Astrocyte (in vitro differentiated cells and primary cell): ENCODE data around the gene KRTAP4-9. TPM values are rescaled to one million over a fixed set of nuclear protein-coding genes. Genes with fewer than 3 reads are reported as not detected.
"Not testable (repeated sequence)": the region's sequence is repeated elsewhere in the genome, so short reads cannot be mapped to it uniquely, and the experiment has no call there.

Experiments
- DNase-seq: peaks from one replicate; pipeline ENCODE4 v3.0.0-alpha.2; 2010; ENCODE audit warnings: low read depth
- FAIRE-seq: peaks from 2 replicates; lab custom pipeline; 2011; peaks lifted over from hg19 to GRCh38; lab: Jason Lieb, UNC
- H2AFZ ChIP-seq: 2 replicates; pipeline ENCODE4 v1.6.0; 2012; ENCODE audit warnings: low read depth, low read length, inconsistent platforms
- H3K27ac ChIP-seq: 2 replicates; pipeline ENCODE4 v1.5.1; 2011; ENCODE audit warnings: low read depth, low read length, inconsistent platforms
- H3K27me3 ChIP-seq: 2 replicates; pipeline ENCODE4 v1.6.0; 2011; ENCODE audit warnings: low read length, inconsistent platforms; ENCODE audit not compliant: insufficient read depth
- H3K36me3 ChIP-seq: 2 replicates; pipeline ENCODE4 v1.5.1; 2011; ENCODE audit warnings: low read length, inconsistent platforms; ENCODE audit not compliant: insufficient read depth
- H3K4me1 ChIP-seq: 2 replicates; pipeline ENCODE4 v1.5.1; 2011; ENCODE audit warnings: low read length, inconsistent platforms; ENCODE audit not compliant: insufficient read depth
- H3K4me2 ChIP-seq: 2 replicates; pipeline ENCODE4 v1.6.0; 2012; ENCODE audit warnings: low read length, inconsistent platforms
- H3K4me3 ChIP-seq: 2 replicates; pipeline ENCODE4 v1.5.1; 2011; ENCODE audit warnings: low read depth, mild to moderate bottlenecking, low read length, inconsistent platforms; ENCODE audit not compliant: insufficient read depth
- H3K79me2 ChIP-seq: 2 replicates; pipeline ENCODE4 v1.6.0; 2012; ENCODE audit warnings: mild to moderate bottlenecking, low read length, inconsistent platforms; ENCODE audit not compliant: insufficient read depth
- H3K9ac ChIP-seq: 2 replicates; pipeline ENCODE4 v1.6.0; 2012; ENCODE audit warnings: mild to moderate bottlenecking, low read length, inconsistent platforms
- H3K9me3 ChIP-seq: 2 replicates; pipeline ENCODE4 v1.5.1; 2012; ENCODE audit warnings: low read depth, mild to moderate bottlenecking, low read length, inconsistent platforms; ENCODE audit not compliant: insufficient read depth
- H4K20me1 ChIP-seq: 2 replicates; pipeline ENCODE4 v1.6.0; 2012; ENCODE audit warnings: low read length, inconsistent platforms; ENCODE audit not compliant: insufficient read depth
- H3K27ac Mint-ChIP-seq: one replicate; pipeline ENCODE4 v1.8.0; 2021; ENCODE audit warnings: mild to moderate bottlenecking, mixed read lengths; ENCODE audit not compliant: unreplicated experiment
- H3K27me3 Mint-ChIP-seq: one replicate; pipeline ENCODE4 v1.8.0; 2021; ENCODE audit warnings: low read depth, mixed read lengths; ENCODE audit not compliant: unreplicated experiment
- H3K36me3 Mint-ChIP-seq: one replicate; pipeline ENCODE4 v1.8.0; 2021; ENCODE audit warnings: low read depth, mixed read lengths; ENCODE audit not compliant: unreplicated experiment
- H3K4me1 Mint-ChIP-seq: one replicate; pipeline ENCODE4 v1.8.0; 2021; ENCODE audit warnings: low read depth, mixed read lengths; ENCODE audit not compliant: unreplicated experiment
- H3K4me3 Mint-ChIP-seq: one replicate; pipeline ENCODE4 v1.8.0; 2021; ENCODE audit warnings: mild to moderate bottlenecking, moderate library complexity, mixed read lengths; ENCODE audit not compliant: unreplicated experiment
- H3K9me3 Mint-ChIP-seq: one replicate; pipeline ENCODE4 v1.8.0; 2021; ENCODE audit warnings: mild to moderate bottlenecking, mixed read lengths; ENCODE audit not compliant: unreplicated experiment
- EZH2 ChIP-seq: IDR thresholded peaks from 2 replicates; pipeline ENCODE4 v1.6.1; 2012; ENCODE audit warnings: mild to moderate bottlenecking, low read length, inconsistent platforms; ENCODE audit not compliant: insufficient read depth
- total RNA-seq: library from RNA; stranded (reverse); gene quantifications from 2 replicates; pipeline ENCODE4 v1.2.1, GENCODE V29; 2021
- TF ChIP-seq, protein P1 (sequence below): IDR thresholded peaks from 2 replicates; pipeline ENCODE4 v1.5.1; 2011; ENCODE audit warnings: low read depth, mild to moderate bottlenecking, inconsistent platforms, low read length, moderate library complexity; ENCODE audit not compliant: insufficient read depth

Gene KRTAP4-9
- total RNA-seq, 1 donor from 2014 or later, result not detected

- Mint-ChIP-seq H3K4me3 (no peak within 1 kb of the TSS), H3K4me1 (peaks cover 40% of the 10 kb centered on the region), H3K9me3 (no peaks in the 10 kb centered on the region), H3K36me3 (no peaks in the 10 kb centered on the region), H3K27ac (peak within 1 kb of the TSS; percentile 18), H3K27me3 (no peaks in the 10 kb centered on the region)
- Histone ChIP-seq H2AFZ (no peak within 1 kb of the TSS), H3K79me2 (no peaks in the 10 kb centered on the region), H3K36me3 (no peaks in the 10 kb centered on the region), H3K9ac (no peak within 1 kb of the TSS), H3K9me3 (no peaks in the 10 kb centered on the region), H4K20me1 (no peaks in the 10 kb centered on the region), H3K4me1 (peaks cover 8% of the 10 kb centered on the region), H3K4me3 (no peak within 1 kb of the TSS), H3K4me2 (peak within 1 kb of the TSS; percentile 30), H3K27me3 (no peaks in the 10 kb centered on the region), H3K27ac (peak within 1 kb of the TSS; percentile 17)
- DNase-seq (no peak), FAIRE-seq (no peak)
- TF ChIP-seq, protein P1, sequence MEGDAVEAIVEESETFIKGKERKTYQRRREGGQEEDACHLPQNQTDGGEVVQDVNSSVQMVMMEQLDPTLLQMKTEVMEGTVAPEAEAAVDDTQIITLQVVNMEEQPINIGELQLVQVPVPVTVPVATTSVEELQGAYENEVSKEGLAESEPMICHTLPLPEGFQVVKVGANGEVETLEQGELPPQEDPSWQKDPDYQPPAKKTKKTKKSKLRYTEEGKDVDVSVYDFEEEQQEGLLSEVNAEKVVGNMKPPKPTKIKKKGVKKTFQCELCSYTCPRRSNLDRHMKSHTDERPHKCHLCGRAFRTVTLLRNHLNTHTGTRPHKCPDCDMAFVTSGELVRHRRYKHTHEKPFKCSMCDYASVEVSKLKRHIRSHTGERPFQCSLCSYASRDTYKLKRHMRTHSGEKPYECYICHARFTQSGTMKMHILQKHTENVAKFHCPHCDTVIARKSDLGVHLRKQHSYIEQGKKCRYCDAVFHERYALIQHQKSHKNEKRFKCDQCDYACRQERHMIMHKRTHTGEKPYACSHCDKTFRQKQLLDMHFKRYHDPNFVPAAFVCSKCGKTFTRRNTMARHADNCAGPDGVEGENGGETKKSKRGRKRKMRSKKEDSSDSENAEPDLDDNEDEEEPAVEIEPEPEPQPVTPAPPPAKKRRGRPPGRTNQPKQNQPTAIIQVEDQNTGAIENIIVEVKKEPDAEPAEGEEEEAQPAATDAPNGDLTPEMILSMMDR, result no peak
- no peak for TF ChIP-seq EZH2
Observed at GRCh38 chr17:41101586-41102259, 3.5 kb upstream of the KRTAP4-9 start, which contains the start of gene KRTAP4-16. TSS of gene KRTAP4-16 (minus strand) at chr17:41102209. CDS start at chr17:41102209, 0 bp downstream.

DNA sequence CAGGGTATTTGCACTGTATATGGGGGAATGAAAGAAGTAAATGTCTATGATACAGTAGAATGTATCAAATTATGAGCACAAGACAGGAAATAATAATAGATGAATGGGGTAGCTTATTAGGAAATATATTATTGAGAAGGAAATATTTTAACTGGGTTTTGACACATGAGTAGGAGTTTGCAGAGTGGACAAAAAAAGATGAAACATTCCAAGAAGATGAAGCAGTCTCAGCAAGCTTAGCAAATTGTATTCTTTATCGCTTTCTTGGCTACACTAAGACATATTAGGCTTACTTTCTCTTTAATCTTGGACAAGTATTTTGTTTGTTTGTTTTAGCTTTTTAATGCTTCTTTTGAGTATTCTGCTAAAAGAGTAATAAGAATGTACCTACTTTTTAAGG is 1.3 kb upstream of the KRTAP4-9 start:
- no peaks in the 10 kb centered on the region for H4K20me1 ChIP-seq
- no peak overlapping the region for H2AFZ ChIP-seq
- TF ChIP-seq, protein P1, result no peak
- TF ChIP-seq EZH2, result no peak
- Mint-ChIP-seq H3K27me3 (no peaks in the 10 kb centered on the region), H3K27ac (peak overlapping the region; percentile 79), H3K4me3 (no peak overlapping the region), H3K9me3 (no peaks in the 10 kb centered on the region), H3K36me3 (no peaks in the 10 kb centered on the region), H3K4me1 (peaks cover 29% of the 10 kb centered on the region)
- no peaks in the 10 kb centered on the region for H3K27me3 ChIP-seq
- peaks cover 5% of the 10 kb centered on the region for H3K4me1 ChIP-seq
- no peaks in the 10 kb centered on the region for H3K79me2 ChIP-seq
- H3K4me2 ChIP-seq, result no peak overlapping the region
- no peaks in the 10 kb centered on the region for H3K36me3 ChIP-seq
- no peak overlapping the region for H3K9ac ChIP-seq
- DNase-seq (no peak), FAIRE-seq (no peak)
- no peak overlapping the region for H3K27ac ChIP-seq
- no peaks in the 10 kb centered on the region for H3K9me3 ChIP-seq
- no peak overlapping the region for H3K4me3 ChIP-seq

DNA sequence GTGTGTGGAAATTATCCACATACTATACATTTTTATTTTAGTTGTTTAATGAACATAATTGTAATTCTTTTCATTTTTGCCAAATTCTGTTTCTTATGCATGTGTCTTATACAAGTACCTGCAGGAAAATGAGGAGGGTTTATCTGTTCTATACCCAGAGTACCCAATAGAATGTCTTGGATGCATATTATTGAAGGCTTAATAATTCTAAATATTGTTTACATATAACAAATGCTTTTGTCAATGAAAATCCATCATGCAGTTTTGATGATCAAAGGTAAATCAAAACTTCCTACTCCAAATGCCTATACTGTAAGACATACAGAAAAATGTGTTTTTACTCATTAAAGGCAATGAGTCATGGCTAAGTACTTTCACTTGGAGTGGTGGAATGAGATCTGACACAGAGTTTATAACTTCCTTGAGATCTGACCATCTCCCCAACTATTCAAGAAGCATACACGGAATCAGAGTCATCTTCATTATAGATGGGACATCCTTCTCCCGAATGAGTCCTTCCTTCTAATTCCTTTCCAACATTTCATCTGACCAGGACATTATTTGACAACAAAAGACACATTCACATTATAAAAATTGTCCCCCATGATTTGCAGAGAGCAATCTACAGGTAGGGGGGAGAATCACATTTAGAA is 677 bp upstream of the KRTAP4-9 start:
- H2AFZ ChIP-seq, H4K20me1 ChIP-seq, H3K27me3 ChIP-seq, H3K36me3 Mint-ChIP-seq, H3K79me2 ChIP-seq, H3K36me3 ChIP-seq, H3K9ac ChIP-seq, H3K27me3 Mint-ChIP-seq, H3K9me3 Mint-ChIP-seq, H3K9me3 ChIP-seq, H3K4me3 Mint-ChIP-seq, H3K4me3 ChIP-seq, H3K4me1 ChIP-seq: not testable (repeated sequence)
- FAIRE-seq (peak; percentile 100), DNase-seq (peak; percentile 40)
- peak overlapping the region; percentile 54 for H3K27ac Mint-ChIP-seq
- H3K4me1 Mint-ChIP-seq, result peaks cover 28% of the 10 kb centered on the region
- peak overlapping the region; percentile 54 for H3K4me2 ChIP-seq
- H3K27ac ChIP-seq, result peak overlapping the region; percentile 53
